Neural cell (in vitro differentiated cells): ENCODE results near the gene UBC. TPM values are rescaled to one million over a fixed set of nuclear protein-coding genes. Genes with fewer than 3 reads are reported as not detected.
"Not testable (repeated sequence)": the region's sequence is repeated elsewhere in the genome, so short reads cannot be mapped to it uniquely, and the experiment has no call there.

Source experiments
- H2AFZ ChIP-seq: fragments of 200-600, 300-800 bp; sonication (generic), shearing (Covaris generic); 2 replicates; pipeline ENCODE4 v1.6.0; 2014; ENCODE audit warnings: low read depth, mild to moderate bottlenecking, antibody characterized with exemption, low read length, moderate library complexity
- H3F3A ChIP-seq: fragments of 200-600 bp; shearing (Covaris generic); 2 replicates; pipeline ENCODE4 v1.6.1; 2016; ENCODE audit warnings: mild to moderate bottlenecking, moderate library complexity, mixed read lengths, antibody characterized with exemption, low read length; ENCODE audit not compliant: insufficient read depth, poor library complexity, severe bottlenecking
- H3K27ac ChIP-seq: fragments of 200-600, 300-800 bp; sonication (generic), shearing (Covaris generic); 2 replicates; pipeline ENCODE4 v1.5.1; 2014; ENCODE audit warnings: mild to moderate bottlenecking, low read length, moderate library complexity
- H3K27me3 ChIP-seq: fragments of 300-800, 200-600 bp; sonication (generic), shearing (Covaris generic); 2 replicates; pipeline ENCODE4 v1.6.0; 2014; ENCODE audit warnings: mild to moderate bottlenecking, low read depth, low read length, moderate library complexity; ENCODE audit not compliant: insufficient read depth
- H3K36me3 ChIP-seq: fragments of 300-800, 200-600 bp; sonication (generic), shearing (Covaris generic); 2 replicates; pipeline ENCODE4 v1.5.1; 2014; ENCODE audit warnings: mild to moderate bottlenecking, antibody characterized with exemption, low read length, moderate library complexity; ENCODE audit not compliant: insufficient read depth
- H3K4me2 ChIP-seq: fragments of 300-800, 200-600 bp; sonication (generic), shearing (Covaris generic); 2 replicates; pipeline ENCODE4 v1.6.0; 2014; ENCODE audit warnings: mild to moderate bottlenecking, low read length
- H3K4me3 ChIP-seq: fragments of 300-800, 200-600 bp; sonication (generic), shearing (Covaris generic); 2 replicates; pipeline ENCODE4 v1.5.1; 2014; ENCODE audit warnings: mild to moderate bottlenecking, low read length, moderate library complexity
- H3K79me2 ChIP-seq: fragments of 200-600 bp; shearing (Covaris generic); replicated peaks from 2 replicates; pipeline ENCODE4 v1.6.0; 2014; ENCODE audit warnings: mild to moderate bottlenecking, low read length, moderate library complexity; ENCODE audit not compliant: insufficient read depth
- H3K9ac ChIP-seq: fragments of 300-800, 200-600 bp; sonication (generic), shearing (Covaris generic); 2 replicates; pipeline ENCODE4 v1.6.1; 2016; ENCODE audit warnings: mild to moderate bottlenecking, low read length, mixed read lengths
- H3K9me2 ChIP-seq: fragments of 200-600 bp; shearing (Covaris generic); 2 replicates; pipeline ENCODE4 v1.6.1; 2016; ENCODE audit warnings: mild to moderate bottlenecking, low read length, mixed read lengths; ENCODE audit not compliant: insufficient read depth
- H3K9me3 ChIP-seq: fragments of 200-600, 300-800 bp; sonication (generic), shearing (Covaris generic); 2 replicates; pipeline ENCODE4 v1.6.1; 2016; ENCODE audit warnings: mild to moderate bottlenecking, mixed run types, low read length, moderate library complexity, mixed read lengths
- H4K20me1 ChIP-seq: fragments of 200-600 bp; shearing (Covaris generic); 2 replicates; pipeline ENCODE4 v1.6.1; 2016; ENCODE audit warnings: mild to moderate bottlenecking, mixed run types; ENCODE audit not compliant: insufficient read depth
- EP300 ChIP-seq: fragments of 450-650 bp; conservative IDR thresholded peaks from 2 replicates; pipeline ENCODE4 v1.6.1; 2014; ENCODE audit warnings: antibody characterized with exemption, mild to moderate bottlenecking, moderate library complexity; ENCODE audit not compliant: poor library complexity, severe bottlenecking
- EZH2 ChIP-seq: fragments of 200-600, 300-800 bp; shearing (Covaris generic), sonication (generic); IDR thresholded peaks from 2 replicates; pipeline ENCODE4 v1.6.1; 2014; ENCODE audit warnings: antibody characterized with exemption, low read length, borderline replicate concordance, mild to moderate bottlenecking; ENCODE audit not compliant: insufficient read depth, poor library complexity, severe bottlenecking
- MXI1 ChIP-seq: fragments of 450-650 bp; conservative IDR thresholded peaks from 2 replicates; pipeline ENCODE4 v1.6.1; 2014; ENCODE audit warnings: antibody characterized with exemption, mild to moderate bottlenecking; ENCODE audit not compliant: poor library complexity, severe bottlenecking
- POLR2AphosphoS5 ChIP-seq: IDR thresholded peaks from 2 replicates; pipeline ENCODE4 v1.6.1; 2012
- RAD21 ChIP-seq: fragments of 450-650 bp; conservative IDR thresholded peaks from 2 replicates; pipeline ENCODE4 v1.6.1; 2014; ENCODE audit warnings: antibody characterized with exemption, mild to moderate bottlenecking, moderate library complexity
- SMC3 ChIP-seq: fragments of 450-650 bp; conservative IDR thresholded peaks from 2 replicates; pipeline ENCODE4 v1.6.1; 2014; ENCODE audit warnings: antibody characterized with exemption, mild to moderate bottlenecking, moderate library complexity; ENCODE audit not compliant: poor library complexity
- TAF1 ChIP-seq: IDR thresholded peaks from 2 replicates; pipeline ENCODE4 v1.6.1; 2012; ENCODE audit warnings: low read depth
- polyA plus RNA-seq: library from polyadenylated mRNA; depleted of rRNA; stranded (reverse); fragments of >200 nt; gene quantifications from 2 replicates; pipeline ENCODE4 v1.2.3, GENCODE V29; 2014
- TF ChIP-seq, protein P1 (sequence below): fragments of 450-650 bp; IDR thresholded peaks from 2 replicates; pipeline ENCODE4 v1.5.1; 2014; ENCODE audit warnings: antibody characterized with exemption, mild to moderate bottlenecking, moderate library complexity; ENCODE audit not compliant: poor library complexity, severe bottlenecking

Gene UBC
- polyA plus RNA-seq, 1 donor from 2014 or later, result 1,177 TPM

- H3K9me2 ChIP-seq, result no peaks in the 10 kb centered on the region
- no peaks in the 10 kb centered on the region for H3K9me3 ChIP-seq
- no peaks in the 10 kb centered on the region for H3K27me3 ChIP-seq
- peak overlapping the region; percentile 46 for H2AFZ ChIP-seq
- no peaks in the 10 kb centered on the region for H4K20me1 ChIP-seq
- H3K4me2 ChIP-seq, result no peak overlapping the region
- peak overlapping the region; percentile 67 for H3K9ac ChIP-seq
- no peaks in the 10 kb centered on the region for H3F3A ChIP-seq
- H3K27ac ChIP-seq, result peak overlapping the region; percentile 76
- no peaks in the 10 kb centered on the region for H3K36me3 ChIP-seq
- no peaks in the 10 kb centered on the region for H3K79me2 ChIP-seq
- TF ChIP-seq EZH2, result no peak
- TF ChIP-seq RAD21, result no peak
- no peak for TF ChIP-seq MXI1
- TF ChIP-seq, protein P1, sequence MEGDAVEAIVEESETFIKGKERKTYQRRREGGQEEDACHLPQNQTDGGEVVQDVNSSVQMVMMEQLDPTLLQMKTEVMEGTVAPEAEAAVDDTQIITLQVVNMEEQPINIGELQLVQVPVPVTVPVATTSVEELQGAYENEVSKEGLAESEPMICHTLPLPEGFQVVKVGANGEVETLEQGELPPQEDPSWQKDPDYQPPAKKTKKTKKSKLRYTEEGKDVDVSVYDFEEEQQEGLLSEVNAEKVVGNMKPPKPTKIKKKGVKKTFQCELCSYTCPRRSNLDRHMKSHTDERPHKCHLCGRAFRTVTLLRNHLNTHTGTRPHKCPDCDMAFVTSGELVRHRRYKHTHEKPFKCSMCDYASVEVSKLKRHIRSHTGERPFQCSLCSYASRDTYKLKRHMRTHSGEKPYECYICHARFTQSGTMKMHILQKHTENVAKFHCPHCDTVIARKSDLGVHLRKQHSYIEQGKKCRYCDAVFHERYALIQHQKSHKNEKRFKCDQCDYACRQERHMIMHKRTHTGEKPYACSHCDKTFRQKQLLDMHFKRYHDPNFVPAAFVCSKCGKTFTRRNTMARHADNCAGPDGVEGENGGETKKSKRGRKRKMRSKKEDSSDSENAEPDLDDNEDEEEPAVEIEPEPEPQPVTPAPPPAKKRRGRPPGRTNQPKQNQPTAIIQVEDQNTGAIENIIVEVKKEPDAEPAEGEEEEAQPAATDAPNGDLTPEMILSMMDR, result no peak
- TF ChIP-seq POLR2AphosphoS5, result no peak
- no peak for TF ChIP-seq TAF1
- no peak for TF ChIP-seq SMC3
- no peak for TF ChIP-seq EP300
- H3K4me3 ChIP-seq, result peak overlapping the region; percentile 73
Measured at GRCh38 chr12:124928095-124928911, 13.9 kb upstream of the UBC start.

GRCh38 chr12:124927201-124928094 is 13.0 kb upstream of the UBC start:
- H3K27ac ChIP-seq, result peak overlapping the region; percentile 76
- H3K9ac ChIP-seq, result peak overlapping the region; percentile 67
- H3K9me2 ChIP-seq, result no peaks in the 10 kb centered on the region
- H4K20me1 ChIP-seq, result no peaks in the 10 kb centered on the region
- no peaks in the 10 kb centered on the region for H3K27me3 ChIP-seq
- peak overlapping the region; percentile 73 for H3K4me3 ChIP-seq
- no peaks in the 10 kb centered on the region for H3K9me3 ChIP-seq
- no peaks in the 10 kb centered on the region for H3K79me2 ChIP-seq
- H3F3A ChIP-seq, result no peaks in the 10 kb centered on the region
- no peak for TF ChIP-seq POLR2AphosphoS5
- TF ChIP-seq EP300, result peak; percentile 28
- peak; percentile 13 for TF ChIP-seq SMC3
- TF ChIP-seq EZH2, result no peak
- peak; percentile 18 for TF ChIP-seq TAF1
- no peaks in the 10 kb centered on the region for H3K36me3 ChIP-seq
- H2AFZ ChIP-seq, result peak overlapping the region; percentile 46
- no peak overlapping the region for H3K4me2 ChIP-seq

- not testable (repeated sequence) for H3K27ac ChIP-seq, H2AFZ ChIP-seq, H4K20me1 ChIP-seq, H3K36me3 ChIP-seq, H3K9me2 ChIP-seq, H3K4me3 ChIP-seq, H3K4me2 ChIP-seq, H3K27me3 ChIP-seq, H3K79me2 ChIP-seq, H3F3A ChIP-seq, H3K9ac ChIP-seq, H3K9me3 ChIP-seq
Measured at GRCh38 chr12:124925782-124926181, 11.3 kb upstream of the UBC start.
